GM12878 (cell line): ENCODE measurements around the gene EFNA2. TPM values are rescaled to one million over a fixed set of nuclear protein-coding genes. Genes with fewer than 3 reads are reported as not detected.

Experiments used
- ATAC-seq: fragments of 200-7000 bp; cut with Tn5 transposase; 3 replicates; pipeline ENCODE4 v1.9.1; 2020; ENCODE audit warnings: mild to moderate bottlenecking, moderate library complexity
- BruUV-seq: library from RNA; stranded (reverse); fragments of 400-500 nt; replicated peaks from 2 replicates; lab custom pipeline; 2021; lab: Mats Ljungman, UMichigan
- CTCF ChIA-PET: fragments of 300-600 bp; sonication (Branson Sonifier 250); formaldehyde crosslinking; extraction: SDS; loops from one replicate; lab custom pipeline; 2021; ENCODE audit warnings: inconsistent platforms; lab: Yijun Ruan, JAX
- POLR2A ChIA-PET: fragments of 350-600 bp; formaldehyde crosslinking; extraction: SDS; loops from one replicate; lab custom pipeline; 2021; ENCODE audit warnings: inconsistent platforms; lab: Charles Lee
- RAD21 ChIA-PET: fragments of 300-600 bp; sonication (Branson Sonifier 250); formaldehyde crosslinking; loops from one replicate; lab custom pipeline; 2023; ENCODE audit warnings: antibody characterized with exemption; ENCODE audit not compliant: unreplicated experiment; lab: Charles Lee
- SMC1A ChIA-PET: fragments of 300-600 bp; sonication (Branson Sonifier 250); formaldehyde crosslinking; loops from one replicate; lab custom pipeline; 2023; ENCODE audit not compliant: unreplicated experiment, uncharacterized antibody; lab: Charles Lee
- DNase-seq: peaks from one replicate; pipeline ENCODE4 v3.0.0-alpha.2; 2011; ENCODE audit warnings: low read depth, low spot score
- FAIRE-seq: peaks from 3 replicates; lab custom pipeline; 2011; peaks lifted over from hg19 to GRCh38; lab: Jason Lieb, UNC
- H2AFZ ChIP-seq: 2 replicates; pipeline ENCODE4 v1.6.0; 2011; ENCODE audit warnings: low read depth, low read length, control low read depth; ENCODE audit not compliant: control insufficient read depth
- H3K27ac ChIP-seq: 2 replicates; pipeline ENCODE4 v1.5.1; 2011; ENCODE audit warnings: control low read depth; ENCODE audit not compliant: control insufficient read depth, insufficient read depth
- H3K27me3 ChIP-seq, 2 experiments: replicated peaks in 1 of 2; 2 replicates each; pipeline versions ENCODE4 v1.6.0 to v1.6.1; 2011; ENCODE audit warnings: low read length in 1 of 2; ENCODE audit not compliant: control insufficient read depth in 2 of 2, insufficient read depth in 2 of 2
- H3K36me3 ChIP-seq, 2 experiments: 2 replicates each; pipeline ENCODE4 v1.5.1; 2011; ENCODE audit warnings: low read length in 1 of 2; ENCODE audit not compliant: control insufficient read depth in 2 of 2, insufficient read depth in 2 of 2
- H3K4me1 ChIP-seq: 2 replicates; pipeline ENCODE4 v1.6.1; 2011; ENCODE audit warnings: mild to moderate bottlenecking, low read length, moderate library complexity, mixed read lengths; ENCODE audit not compliant: control insufficient read depth, insufficient read depth
- H3K4me2 ChIP-seq: 2 replicates; pipeline ENCODE4 v1.6.0; 2011; ENCODE audit warnings: control low read depth; ENCODE audit not compliant: control insufficient read depth, insufficient read depth
- H3K4me3 ChIP-seq: fragments of 200-600 bp; sonication (generic); 2 replicates; pipeline ENCODE4 v1.5.1; 2016
- H3K79me2 ChIP-seq: 2 replicates; pipeline ENCODE4 v1.6.0; 2011; ENCODE audit warnings: low read length; ENCODE audit not compliant: control insufficient read depth, insufficient read depth
- H3K9ac ChIP-seq: 2 replicates; pipeline ENCODE4 v1.8.0; 2011; ENCODE audit warnings: low read length, control low read depth, mixed read lengths; ENCODE audit not compliant: control insufficient read depth, insufficient read depth
- H3K9me3 ChIP-seq: replicated peaks from 3 replicates; pipeline ENCODE4 v1.5.1; 2011; ENCODE audit warnings: mild to moderate bottlenecking, low read length; ENCODE audit not compliant: control insufficient read depth, insufficient read depth
- H4K20me1 ChIP-seq: 2 replicates; pipeline ENCODE4 v1.6.0; 2011; ENCODE audit not compliant: control insufficient read depth, insufficient read depth
- E4F1 ChIP-seq: fragments of 450-650 bp; IDR thresholded peaks from 2 replicates; pipeline ENCODE4 v1.6.1; 2018; ENCODE audit warnings: borderline replicate concordance, mild to moderate bottlenecking; ENCODE audit not compliant: partially characterized antibody
- FOXK2 ChIP-seq: fragments of 450-650 bp; IDR thresholded peaks from 2 replicates; pipeline ENCODE4 v1.6.1; 2017; ENCODE audit warnings: mild to moderate bottlenecking, moderate library complexity
- MEF2B ChIP-seq: fragments of 450-650 bp; IDR thresholded peaks from 2 replicates; pipeline ENCODE4 v1.6.1; 2018; ENCODE audit warnings: mild to moderate bottlenecking, moderate library complexity; ENCODE audit not compliant: partially characterized antibody, poor library complexity, severe bottlenecking
- NFXL1 ChIP-seq: fragments of 450-650 bp; IDR thresholded peaks from 2 replicates; pipeline ENCODE4 v1.6.1; 2017; ENCODE audit warnings: antibody characterized with exemption, mild to moderate bottlenecking, borderline replicate concordance
- PAX8 ChIP-seq: fragments of 450-650 bp; IDR thresholded peaks from 2 replicates; pipeline ENCODE4 v1.6.1; 2017; ENCODE audit warnings: mild to moderate bottlenecking, moderate library complexity
- TBL1XR1 ChIP-seq: IDR thresholded peaks from 2 replicates; pipeline ENCODE4 v1.6.1; 2012; ENCODE audit warnings: low read depth, low read length, improper control_type of control experiment
- ZBED1 ChIP-seq: IDR thresholded peaks from 2 replicates; pipeline ENCODE4 v1.6.1; 2016; ENCODE audit warnings: borderline replicate concordance
- WGBS: methylation state at CpG from one replicate; pipeline ENCODE4 v1.1.6; 2016; ENCODE audit warnings: low lambda C conversion rate; ENCODE audit not compliant: insufficient replicate concordance, insufficient coverage; ENCODE audit errors: missing lambda C conversion rate; 5-methylcytosine and 5-hydroxymethylcytosine counted together
- in situ Hi-C: fragments of 300-500 bp; cut with MboI; formaldehyde crosslinking; loops from 9 replicates; pipeline ENCODE4 v1.14.3; 2018; ENCODE audit warnings: mixed read lengths
- intact Hi-C: fragments of 100-400 bp; cut with micrococcal nuclease; formaldehyde crosslinking; loops from one replicate; pipeline ENCODE4 v1.14.2; 2022; ENCODE audit not compliant: unreplicated experiment
- polyA plus RNA-seq, 11 experiments: library from polyadenylated mRNA; depleted of rRNA in 4 of 11; unstranded in 6 of 11; stranded (reverse) in 5 of 11; fragments of >200 nt; fragmentation: Nextera tagmentation in 4 of 11; fragmentation: Illumina TruSeq in 1 of 11; extraction: Ambion mirVana in 4 of 11; extraction: Trizol in 1 of 11; gene quantifications; 1 replicate in 1 of 11; 2 replicates in 10 of 11; pipeline versions ENCODE4 v1.2.1 to v1.2.3, GENCODE V29; 2011 to 2016; ENCODE audit warnings: inconsistent platforms in 2 of 11, missing spikeins in 2 of 11, low read depth in 1 of 11
- total RNA-seq, 4 experiments: library from RNA; depleted of rRNA in 3 of 4; stranded (reverse); fragments of >200 nt in 3 of 4; fragmentation: Illumina TruSeq in 1 of 4; extraction: Trizol in 1 of 4; gene quantifications; 2 replicates each; pipeline versions ENCODE4 v1.2.1 to v1.2.3, GENCODE V29; 2013 to 2021

The EFNA2 gene
- total and polyA plus RNA-seq, 10 of the 15 experiments (the other 5 are each of a cell fraction or from before 2014, with no cell fraction given) = not detected

DNA sequence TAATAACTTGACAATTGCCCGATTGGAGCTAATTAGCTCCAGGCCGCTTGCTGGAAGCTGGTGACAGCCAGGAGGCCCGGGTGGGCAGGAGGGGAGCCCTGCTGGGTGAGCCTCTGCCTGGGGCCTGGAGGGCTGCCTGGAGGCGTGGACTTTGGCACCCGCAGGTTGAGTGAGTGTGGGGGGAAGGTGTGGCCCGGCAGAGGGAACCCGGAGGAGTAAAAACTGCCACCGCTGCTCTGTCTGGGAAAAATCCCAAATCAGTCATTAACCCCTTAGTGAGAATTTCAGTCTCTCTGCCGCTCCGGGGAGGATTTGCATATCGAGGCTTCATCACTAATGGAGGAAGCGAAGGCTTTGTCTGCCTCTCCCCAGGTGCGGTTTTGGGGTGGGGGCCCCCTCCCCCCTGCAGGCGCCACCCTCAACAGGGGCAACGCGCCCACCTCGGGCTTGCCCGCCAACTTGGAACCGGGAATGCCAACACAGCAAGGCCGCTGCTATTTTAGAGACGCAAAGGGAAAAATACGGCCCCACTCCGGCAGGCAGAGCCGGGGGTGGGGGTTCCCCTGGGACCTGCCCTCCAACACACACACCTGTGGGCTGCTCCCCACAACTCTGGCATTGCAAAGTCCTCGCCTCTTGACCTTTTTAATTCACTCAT, 6.2 kb downstream of the EFNA2 start (continued):
- TF ChIP-seq E4F1 (no peak), PAX8 (no peak), ZBED1 (no peak), FOXK2 (no peak), NFXL1 (no peak)
- TF ChIP-seq, all 136 proteins: peak for 12

- FAIRE-seq = no peak
- no peaks in the 10 kb centered on the region for H3K9me3 ChIP-seq
- H3K4me1 ChIP-seq = peaks cover 16% of the 10 kb centered on the region
- H3K9ac ChIP-seq = no peak overlapping the region
- intact Hi-C loops = no loop called here
- no peaks in the 10 kb centered on the region for H3K36me3 ChIP-seq
- no peak overlapping the region for H3K27ac ChIP-seq
- peak; percentile 36; the same call in 1 of the 3 replicates for ATAC-seq
- no peak overlapping the region for H2AFZ ChIP-seq
- RAD21 ChIA-PET = no interaction called here
- H3K79me2 ChIP-seq = no peaks in the 10 kb centered on the region
- no peaks in the 10 kb centered on the region; a peak in 1 of 4 replicates for H3K27me3 ChIP-seq
- no peak for DNase-seq
- H3K4me3 ChIP-seq = no peak overlapping the region
- H3K4me2 ChIP-seq = no peak overlapping the region; the same call in 1 of the 2 replicates
- TF ChIP-seq TBL1XR1 = no peak
- TF ChIP-seq MEF2B = peak; percentile 7
- TF ChIP-seq, all 136 proteins: peak for 1
- WGBS = 29% methylated on average over 17 of the region's 17 CpGs
- ChIA-PET SMC1A (no interaction called here), POLR2A (no interaction called here), CTCF (no interaction called here)
- no TSS peak for BruUV-seq
- H4K20me1 ChIP-seq = no peaks in the 10 kb centered on the region
- in situ Hi-C loops = no loop called here
Measured at GRCh38 chr19:1292419-1293151, 6.9 kb downstream of the EFNA2 start.
